Peyer's patch (tissue), 4 donors: ENCODE measurements around the gene KDR. TPM values are rescaled to one million over a fixed set of nuclear protein-coding genes. Genes with fewer than 3 reads are reported as not detected.

Experiments used
- DNase-seq, 3 donors: peaks; one replicate each; pipeline ENCODE4 v3.0.0-alpha.2; 2017 to 2019
- H3K27ac ChIP-seq, 4 donors: fragments of 200-600 bp; sonication (generic); one replicate each; pipeline ENCODE4 v1.5.1; 2016 to 2019
- H3K27me3 ChIP-seq, 2 donors: fragments of 200-600 bp; sonication (generic); one replicate each; pipeline ENCODE4 v1.5.1; 2019
- H3K36me3 ChIP-seq, 3 donors: fragments of 200-600 bp; sonication (generic); one replicate each; pipeline ENCODE4 v1.5.1; 2016 to 2019
- H3K4me1 ChIP-seq, 4 donors: fragments of 200-600 bp; sonication (generic); one replicate each; pipeline ENCODE4 v1.5.1; 2016 to 2019
- H3K4me3 ChIP-seq, 4 donors: fragments of 200-600 bp; sonication (generic); 1 replicate in 3 of 4; 2 replicates in 1 of 4; pipeline ENCODE4 v1.5.1; 2016 to 2019; ENCODE audit warnings: mild to moderate bottlenecking in 1 of 4
- H3K9me3 ChIP-seq, 4 donors: fragments of 200-600 bp; sonication (generic); one replicate each; pipeline ENCODE4 v1.5.1; 2016 to 2019; ENCODE audit warnings: mild to moderate bottlenecking in 1 of 4
- POLR2A ChIP-seq, 2 donors: fragments of 450-650 bp; IDR thresholded peaks; one replicate each; pipeline ENCODE4 v1.5.1; 2017; ENCODE audit warnings: antibody characterized with exemption in 2 of 2, mild to moderate bottlenecking in 2 of 2, moderate library complexity in 2 of 2
- total RNA-seq, 4 donors: library from RNA; depleted of rRNA; stranded (reverse); fragments of >200 nt; gene quantifications; one replicate each; pipeline ENCODE4 v1.1.0, GENCODE V29; 2016
- TF ChIP-seq, protein P1 (sequence below), 6 experiments: fragments of 450-650 bp in 4 of 6; fragments of 200-600 bp in 2 of 6; sonication (generic) in 1 of 6; IDR thresholded peaks; one replicate each; pipeline ENCODE4 v1.5.1; 2017 to 2019; ENCODE audit warnings: antibody characterized with exemption in 6 of 6, mild to moderate bottlenecking in 3 of 6, moderate library complexity in 1 of 6

Gene KDR
- total RNA-seq, 4 donors from 2014 or later, result 5.2 to 24.8 (median 6.2) TPM

DNA sequence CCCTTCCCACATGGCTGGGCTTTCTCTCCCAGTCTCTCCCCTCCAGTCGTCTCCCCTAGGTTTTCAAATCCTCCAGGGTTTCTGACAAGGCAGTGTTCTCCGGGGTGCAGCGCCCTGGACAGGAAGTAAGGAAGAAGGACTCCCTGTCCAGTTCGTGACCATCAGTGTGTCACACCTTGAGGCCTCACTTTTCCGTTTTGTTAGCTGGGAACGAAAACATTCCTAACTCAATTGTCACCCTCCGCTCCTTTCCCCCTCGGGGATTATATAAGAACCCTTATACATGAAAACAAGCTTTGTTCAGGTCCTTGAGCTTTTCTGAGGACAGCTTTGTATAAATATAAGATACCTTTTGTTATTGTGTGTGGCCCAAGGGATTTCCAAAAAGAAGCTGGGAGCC, 92.1 kb downstream of the KDR start:
- no peaks in the 10 kb centered on the region for H3K9me3 ChIP-seq
- no peaks in the 10 kb centered on the region for H3K36me3 ChIP-seq
- H3K4me3 ChIP-seq, result no peak overlapping the region
- H3K27me3 ChIP-seq, result no peaks in the 10 kb centered on the region
- TF ChIP-seq, protein P1, sequence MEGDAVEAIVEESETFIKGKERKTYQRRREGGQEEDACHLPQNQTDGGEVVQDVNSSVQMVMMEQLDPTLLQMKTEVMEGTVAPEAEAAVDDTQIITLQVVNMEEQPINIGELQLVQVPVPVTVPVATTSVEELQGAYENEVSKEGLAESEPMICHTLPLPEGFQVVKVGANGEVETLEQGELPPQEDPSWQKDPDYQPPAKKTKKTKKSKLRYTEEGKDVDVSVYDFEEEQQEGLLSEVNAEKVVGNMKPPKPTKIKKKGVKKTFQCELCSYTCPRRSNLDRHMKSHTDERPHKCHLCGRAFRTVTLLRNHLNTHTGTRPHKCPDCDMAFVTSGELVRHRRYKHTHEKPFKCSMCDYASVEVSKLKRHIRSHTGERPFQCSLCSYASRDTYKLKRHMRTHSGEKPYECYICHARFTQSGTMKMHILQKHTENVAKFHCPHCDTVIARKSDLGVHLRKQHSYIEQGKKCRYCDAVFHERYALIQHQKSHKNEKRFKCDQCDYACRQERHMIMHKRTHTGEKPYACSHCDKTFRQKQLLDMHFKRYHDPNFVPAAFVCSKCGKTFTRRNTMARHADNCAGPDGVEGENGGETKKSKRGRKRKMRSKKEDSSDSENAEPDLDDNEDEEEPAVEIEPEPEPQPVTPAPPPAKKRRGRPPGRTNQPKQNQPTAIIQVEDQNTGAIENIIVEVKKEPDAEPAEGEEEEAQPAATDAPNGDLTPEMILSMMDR (IDR thresholded peaks at IDR 0.05), result no peak
- TF ChIP-seq POLR2A (IDR thresholded peaks at IDR 0.05), result no peak
- H3K4me1 ChIP-seq, result no peaks in the 10 kb centered on the region
- H3K27ac ChIP-seq, result no peak overlapping the region
- no peak for DNase-seq

DNA sequence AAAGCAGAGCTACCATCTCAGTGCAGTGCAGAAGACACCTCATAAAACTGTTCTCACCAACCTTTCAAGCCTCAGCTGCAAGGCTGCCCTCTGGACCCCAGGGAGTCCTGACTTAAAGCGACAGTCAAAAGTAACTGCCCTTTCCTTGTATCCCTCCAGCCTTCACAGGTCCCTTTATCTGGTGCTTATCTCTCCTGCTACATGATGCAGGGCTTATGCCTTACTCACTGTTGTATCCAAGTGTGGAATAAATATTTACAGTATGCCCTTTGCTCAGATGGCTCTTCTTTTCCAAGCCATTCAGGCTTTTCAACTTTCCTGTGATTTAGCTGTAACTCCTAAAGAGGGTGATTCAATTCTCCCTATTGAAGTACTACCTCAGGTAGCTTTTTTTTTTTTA, 92.6 kb downstream of the KDR start:
- H3K9me3 ChIP-seq, result no peaks in the 10 kb centered on the region
- no peak overlapping the region for H3K27ac ChIP-seq
- no peak overlapping the region for H3K4me3 ChIP-seq
- H3K27me3 ChIP-seq, result no peaks in the 10 kb centered on the region
- no peak for DNase-seq
- no peaks in the 10 kb centered on the region for H3K4me1 ChIP-seq
- H3K36me3 ChIP-seq, result no peaks in the 10 kb centered on the region
- no peak for TF ChIP-seq POLR2A (IDR thresholded peaks at IDR 0.05)
- TF ChIP-seq, protein P1 (IDR thresholded peaks at IDR 0.05), result no peak

DNA sequence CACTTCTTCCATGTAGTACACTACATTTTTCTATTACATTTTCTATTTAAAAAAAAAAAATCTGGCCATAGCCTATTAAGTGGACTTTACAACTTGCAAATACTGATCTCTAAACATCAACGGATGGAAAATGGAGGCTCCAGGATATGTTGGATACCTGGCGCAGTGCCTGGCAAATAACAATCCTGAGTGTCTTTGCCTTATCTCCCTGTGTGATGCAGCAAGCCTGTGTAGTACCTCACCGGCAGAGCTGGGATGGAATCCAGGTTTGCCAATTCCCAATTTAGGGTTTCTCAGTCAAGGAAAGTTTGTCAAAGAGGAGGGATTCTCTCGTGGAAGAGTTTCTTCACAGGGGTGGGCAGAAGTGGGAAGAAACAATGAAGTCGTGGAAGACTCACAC, 93.2 kb downstream of the KDR start:
- no peaks in the 10 kb centered on the region for H3K4me1 ChIP-seq
- no peak overlapping the region for H3K27ac ChIP-seq
- no peak for TF ChIP-seq POLR2A (IDR thresholded peaks at IDR 0.05)
- TF ChIP-seq, protein P1 (IDR thresholded peaks at IDR 0.05), result no peak
- H3K27me3 ChIP-seq, result no peaks in the 10 kb centered on the region
- H3K36me3 ChIP-seq, result no peaks in the 10 kb centered on the region
- H3K9me3 ChIP-seq, result no peaks in the 10 kb centered on the region
- no peak overlapping the region for H3K4me3 ChIP-seq
- DNase-seq, result no peak

DNA sequence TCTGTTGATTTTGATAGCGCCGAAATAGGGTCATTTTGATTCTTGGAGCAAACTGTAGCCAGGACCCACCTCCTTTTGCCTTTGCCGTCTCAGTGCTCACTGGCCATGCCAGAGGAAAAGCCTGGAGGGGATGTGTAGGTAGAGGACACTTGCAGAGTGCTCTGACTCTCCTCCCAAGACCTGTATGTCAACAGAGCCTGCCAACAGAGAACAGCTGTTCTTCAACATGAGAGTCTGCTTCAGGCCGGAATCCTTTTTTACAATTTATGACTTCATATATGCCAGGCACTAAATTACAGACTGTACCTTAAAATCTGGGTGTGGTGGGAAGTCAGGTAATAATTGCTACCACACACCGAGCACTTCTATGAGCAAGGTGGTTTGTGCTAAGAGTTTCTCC, 94.2 kb downstream of the KDR start:
- Histone ChIP-seq H3K27me3 (no peaks in the 10 kb centered on the region), H3K4me1 (no peaks in the 10 kb centered on the region), H3K36me3 (no peaks in the 10 kb centered on the region), H3K27ac (no peak overlapping the region), H3K9me3 (no peaks in the 10 kb centered on the region), H3K4me3 (no peak overlapping the region)
- no peak for DNase-seq
- TF ChIP-seq, protein P1 (IDR thresholded peaks at IDR 0.05), result no peak
- no peak for TF ChIP-seq POLR2A (IDR thresholded peaks at IDR 0.05)

DNA sequence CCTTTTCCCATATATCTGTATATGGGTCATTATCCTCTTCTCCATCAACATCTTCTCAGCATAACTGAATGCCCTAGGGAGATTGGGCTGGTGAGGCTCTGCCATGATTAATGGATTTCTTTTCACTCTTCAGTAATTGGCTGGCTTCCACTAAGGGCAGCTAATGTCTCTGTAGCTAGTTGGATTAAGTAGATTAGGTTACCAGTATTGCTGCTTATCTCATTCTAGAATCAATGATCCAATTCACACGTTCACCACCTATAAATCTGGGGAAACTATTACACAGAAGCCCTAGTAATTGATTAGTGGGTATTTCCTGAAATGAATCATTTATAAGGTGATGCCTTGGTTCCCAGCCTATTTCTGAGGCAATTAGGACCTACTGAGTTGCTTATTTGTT, 94.8 kb downstream of the KDR start:
- no peak for DNase-seq
- Histone ChIP-seq H3K4me3 (no peak overlapping the region), H3K4me1 (no peaks in the 10 kb centered on the region), H3K27me3 (no peaks in the 10 kb centered on the region), H3K36me3 (no peaks in the 10 kb centered on the region), H3K9me3 (no peaks in the 10 kb centered on the region), H3K27ac (no peak overlapping the region)
- TF ChIP-seq, protein P1 (IDR thresholded peaks at IDR 0.05), result no peak
- TF ChIP-seq POLR2A (IDR thresholded peaks at IDR 0.05), result no peak

DNA sequence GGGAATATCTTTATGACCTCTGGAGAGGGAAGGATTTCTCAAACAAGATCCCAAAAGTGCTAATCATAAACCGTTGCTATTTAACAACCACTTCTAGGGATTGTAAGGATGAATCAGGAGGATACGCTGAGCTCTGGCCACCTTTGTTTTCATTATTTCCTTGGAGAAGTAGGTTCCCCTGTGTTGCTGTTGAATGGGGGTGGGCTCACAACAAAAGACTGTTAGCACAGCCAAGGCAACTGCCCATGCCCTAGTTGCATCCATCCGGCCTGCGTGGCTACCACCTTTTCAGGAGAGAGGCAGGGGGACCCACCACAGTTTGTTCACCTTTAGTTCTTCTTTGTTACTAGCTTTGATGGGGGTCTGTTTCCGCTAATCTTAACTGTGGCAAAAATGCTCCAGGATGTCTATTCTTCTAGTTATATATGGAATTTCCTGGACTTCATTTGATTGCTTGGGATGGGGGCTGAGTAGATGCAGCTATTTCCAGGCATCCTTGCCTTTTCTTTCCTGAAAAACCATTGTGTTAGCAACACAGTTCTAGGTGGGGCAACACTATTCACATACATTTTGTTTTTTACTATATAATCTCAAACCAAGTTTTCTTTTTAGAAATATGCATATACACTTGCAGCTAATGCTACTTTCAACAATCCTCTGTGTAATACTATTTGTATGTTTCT, 95.4 kb downstream of the KDR start:
- Histone ChIP-seq H3K9me3 (no peaks in the 10 kb centered on the region), H3K27me3 (no peaks in the 10 kb centered on the region), H3K4me3 (no peak overlapping the region), H3K36me3 (no peaks in the 10 kb centered on the region), H3K27ac (no peak overlapping the region), H3K4me1 (no peaks in the 10 kb centered on the region)
- no peak for DNase-seq
- TF ChIP-seq, protein P1 (IDR thresholded peaks at IDR 0.05), result no peak
- TF ChIP-seq POLR2A (IDR thresholded peaks at IDR 0.05), result no peak
